CD4-positive, CD25-positive, alpha-beta regulatory T cell (primary cell): ENCODE results near the gene HMGB4. TPM values are rescaled to one million over a fixed set of nuclear protein-coding genes. Genes with fewer than 3 reads are reported as not detected.

Experiments used
- ATAC-seq, 2 donors: fragments of 150-1000 bp; cut with Tn5 transposase; one replicate each; pipeline ENCODE4 v1.10.0; 2021; ENCODE audit warnings: low read depth in 2 of 2, moderate number of reproducible peaks in 2 of 2, moderate library complexity in 1 of 2
- DNase-seq, 3 donors: peaks; one replicate each; pipeline versions ENCODE4 v3.0.0 to v3.0.0-alpha.2; 2012 to 2022; ENCODE audit warnings: mixed read lengths in 1 of 3
- H3K27ac ChIP-seq: one replicate; pipeline ENCODE4 v1.7.0; 2013; ENCODE audit warnings: mild to moderate bottlenecking, low read length; ENCODE audit not compliant: insufficient read depth, poor library complexity, severe bottlenecking
- H3K27me3 ChIP-seq: one replicate; pipeline ENCODE4 v1.7.0; 2013; ENCODE audit warnings: low read length; ENCODE audit not compliant: control insufficient read depth, insufficient read depth
- H3K36me3 ChIP-seq: one replicate; pipeline ENCODE4 v1.7.0; 2013; ENCODE audit warnings: mild to moderate bottlenecking, low read length, moderate library complexity; ENCODE audit not compliant: control insufficient read depth, insufficient read depth
- H3K4me1 ChIP-seq: 2 replicates; pipeline ENCODE4 v1.7.0; 2013; ENCODE audit warnings: mild to moderate bottlenecking, low read length; ENCODE audit not compliant: insufficient read depth, control insufficient read depth, poor library complexity, severe bottlenecking
- H3K4me3 ChIP-seq: one replicate; pipeline ENCODE4 v1.7.0; 2013; ENCODE audit warnings: low read depth, mild to moderate bottlenecking, low read length, moderate library complexity
- H3K9me3 ChIP-seq, 2 experiments: 1 replicate in 1 of 2; 2 replicates in 1 of 2; pipeline ENCODE4 v1.7.0; 2013; ENCODE audit warnings: low read length in 2 of 2, mild to moderate bottlenecking in 1 of 2, moderate library complexity in 1 of 2; ENCODE audit not compliant: control insufficient read depth in 2 of 2
- H3K27ac Mint-ChIP-seq, 3 donors: one replicate each; pipeline ENCODE4 v1.8.0; 2020 to 2022; ENCODE audit warnings: mild to moderate bottlenecking in 3 of 3, mixed read lengths in 3 of 3, moderate library complexity in 2 of 3
- H3K27me3 Mint-ChIP-seq: one replicate; pipeline ENCODE4 v1.8.0; 2022; ENCODE audit warnings: mild to moderate bottlenecking, mixed read lengths
- H3K36me3 Mint-ChIP-seq: one replicate; pipeline ENCODE4 v1.8.0; 2020; ENCODE audit warnings: mixed read lengths
- H3K4me1 Mint-ChIP-seq, 4 donors: one replicate each; pipeline ENCODE4 v1.8.0; 2020 to 2022; ENCODE audit warnings: mixed read lengths in 4 of 4, mild to moderate bottlenecking in 1 of 4
- H3K4me3 Mint-ChIP-seq, 4 donors: one replicate each; pipeline ENCODE4 v1.8.0; 2020 to 2022; ENCODE audit warnings: mild to moderate bottlenecking in 4 of 4, mixed read lengths in 4 of 4, moderate library complexity in 3 of 4
- H3K9me3 Mint-ChIP-seq, 7 donors: one replicate each; pipeline ENCODE4 v1.8.0; 2020 to 2022; ENCODE audit warnings: mixed read lengths in 7 of 7, mild to moderate bottlenecking in 3 of 7, moderate library complexity in 2 of 7
- polyA plus RNA-seq, 4 donors: library from polyadenylated mRNA; unstranded; fragments of 300-500 nt; fragmentation: Illumina TruSeq; gene quantifications; one replicate each; pipeline ENCODE4 v1.2.3, GENCODE V29; 2021
- total RNA-seq: library from RNA; stranded (reverse); gene quantifications from one replicate; pipeline ENCODE4 v1.2.3, GENCODE V29; 2022

Gene HMGB4
- total and polyA plus RNA-seq, 5 donors from 2014 or later: not detected

DNA sequence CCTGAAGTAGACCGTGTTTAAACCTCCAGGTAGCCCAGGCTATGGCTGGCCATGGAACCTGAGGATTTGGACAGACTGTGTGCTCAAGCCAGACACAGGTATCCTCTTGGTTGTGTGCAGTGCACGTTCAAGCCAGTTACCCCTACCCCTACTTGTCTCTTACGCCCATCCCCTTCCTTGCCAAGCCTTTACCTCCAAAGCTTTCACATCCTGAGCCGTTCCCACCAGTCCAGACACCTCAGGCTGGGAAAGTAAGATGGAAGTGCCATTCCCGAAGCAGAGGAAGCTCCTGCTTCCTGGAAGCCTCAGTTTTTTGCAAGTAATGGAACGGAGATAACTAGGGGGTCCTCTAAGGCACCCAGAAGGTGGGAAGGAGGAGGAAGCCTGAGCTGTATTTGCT, 41.5 kb upstream of the HMGB4 start:
- Histone ChIP-seq H3K27ac (no peak overlapping the region), H3K4me1 (no peaks in the 10 kb centered on the region), H3K36me3 (no peaks in the 10 kb centered on the region), H3K27me3 (peaks cover 1% of the 10 kb centered on the region), H3K4me3 (no peak overlapping the region), H3K9me3 (no peaks in the 10 kb centered on the region)
- ATAC-seq: no peak
- no peak overlapping the region for H3K4me3 Mint-ChIP-seq
- no peaks in the 10 kb centered on the region for H3K27me3 Mint-ChIP-seq
- no peak for DNase-seq
- H3K27ac Mint-ChIP-seq: no peak overlapping the region
- no peaks in the 10 kb centered on the region for H3K4me1 Mint-ChIP-seq
- peaks cover 0 to 8% (median 0%) of the 10 kb centered on the region in 7 donors for H3K9me3 Mint-ChIP-seq
- no peaks in the 10 kb centered on the region for H3K36me3 Mint-ChIP-seq

DNA sequence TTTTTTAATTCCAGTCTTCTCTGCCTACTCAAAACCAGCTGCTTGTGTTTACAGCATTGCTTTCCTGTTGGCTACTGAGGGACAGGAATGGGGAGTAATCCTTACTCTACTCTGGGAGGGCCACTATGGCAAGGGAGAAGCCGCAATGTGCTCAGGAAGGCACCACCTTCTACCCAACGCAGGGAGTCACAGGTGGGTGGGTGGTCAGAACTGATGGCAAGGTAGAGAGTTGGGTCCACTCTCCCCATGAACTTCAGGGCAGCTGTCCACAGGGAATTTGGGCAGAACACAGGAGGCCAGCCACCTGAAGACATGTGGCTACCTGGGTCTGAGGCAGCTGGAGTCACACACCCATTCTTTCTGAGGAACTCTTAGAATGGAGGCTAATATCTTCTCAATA, 40.5 kb upstream of the HMGB4 start:
- no peak overlapping the region for H3K4me3 Mint-ChIP-seq
- H3K27me3 Mint-ChIP-seq: no peaks in the 10 kb centered on the region
- H3K9me3 ChIP-seq: no peaks in the 10 kb centered on the region
- H3K36me3 Mint-ChIP-seq: no peaks in the 10 kb centered on the region
- H3K36me3 ChIP-seq: no peaks in the 10 kb centered on the region
- no peak overlapping the region for H3K4me3 ChIP-seq
- no peak overlapping the region for H3K27ac ChIP-seq
- H3K27me3 ChIP-seq: no peaks in the 10 kb centered on the region
- no peak for ATAC-seq
- H3K4me1 ChIP-seq: no peaks in the 10 kb centered on the region
- H3K9me3 Mint-ChIP-seq: peaks cover 0 to 9% (median 0%) of the 10 kb centered on the region in 7 donors
- no peak for DNase-seq
- no peak overlapping the region for H3K27ac Mint-ChIP-seq
- H3K4me1 Mint-ChIP-seq: no peaks in the 10 kb centered on the region

DNA sequence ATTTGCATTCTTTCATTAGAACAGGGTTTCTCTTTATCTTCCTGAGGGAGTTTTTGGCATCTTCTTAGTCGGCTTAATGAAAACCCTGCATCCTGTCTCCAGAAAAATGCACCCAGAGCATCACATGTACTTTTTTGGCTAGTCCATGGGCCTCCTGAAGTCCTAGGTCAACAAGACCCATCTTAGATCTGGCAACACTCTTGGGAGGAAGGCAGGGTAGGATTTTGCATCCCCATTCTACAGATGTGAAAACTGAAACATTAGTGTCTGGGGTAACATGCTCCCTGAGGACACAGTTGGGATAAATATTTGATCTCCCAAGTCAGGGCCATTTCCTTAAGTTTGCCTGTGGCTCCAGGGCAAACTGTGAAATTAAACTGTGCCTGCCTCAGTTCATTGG, 40.0 kb upstream of the HMGB4 start:
- Histone ChIP-seq H3K4me1 (no peaks in the 10 kb centered on the region), H3K36me3 (no peaks in the 10 kb centered on the region), H3K27me3 (no peaks in the 10 kb centered on the region), H3K27ac (no peak overlapping the region), H3K9me3 (no peaks in the 10 kb centered on the region), H3K4me3 (no peak overlapping the region)
- no peaks in the 10 kb centered on the region for H3K4me1 Mint-ChIP-seq
- ATAC-seq (no peak), DNase-seq (no peak)
- H3K36me3 Mint-ChIP-seq: no peaks in the 10 kb centered on the region
- peaks cover 0 to 9% (median 1%) of the 10 kb centered on the region in 7 donors for H3K9me3 Mint-ChIP-seq
- H3K4me3 Mint-ChIP-seq: no peak overlapping the region
- H3K27ac Mint-ChIP-seq: no peak overlapping the region
- H3K27me3 Mint-ChIP-seq: no peaks in the 10 kb centered on the region

DNA sequence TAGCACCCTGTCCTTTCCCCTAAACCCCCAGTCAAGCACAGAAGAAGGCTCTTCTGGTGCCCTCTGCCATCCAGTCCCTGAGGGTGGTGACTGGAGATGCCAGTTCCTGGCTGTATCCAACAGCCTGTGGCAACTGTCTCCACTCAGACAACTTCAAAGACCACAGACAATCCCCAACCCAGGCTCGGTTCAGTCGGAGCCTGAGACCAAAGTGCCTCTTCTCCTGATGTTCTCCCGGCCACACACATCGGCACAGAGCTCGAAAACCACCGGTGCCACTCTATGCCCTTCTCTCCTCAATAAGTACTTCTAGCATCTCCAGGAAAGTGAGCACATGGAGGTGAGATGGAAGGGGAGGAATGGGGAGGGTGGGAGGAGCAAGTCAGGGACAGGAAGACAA, 39.6 kb upstream of the HMGB4 start:
- Histone ChIP-seq H3K36me3 (no peaks in the 10 kb centered on the region), H3K27ac (no peak overlapping the region), H3K4me1 (no peaks in the 10 kb centered on the region), H3K4me3 (no peak overlapping the region), H3K9me3 (no peaks in the 10 kb centered on the region), H3K27me3 (no peaks in the 10 kb centered on the region)
- DNase-seq: no peak
- Mint-ChIP-seq H3K27ac (no peak overlapping the region), H3K4me1 (no peaks in the 10 kb centered on the region), H3K9me3 (peaks cover 0 to 9% (median 2%) of the 10 kb centered on the region in 7 donors), H3K4me3 (no peak overlapping the region), H3K36me3 (no peaks in the 10 kb centered on the region), H3K27me3 (no peaks in the 10 kb centered on the region)
- no peak for ATAC-seq

DNA sequence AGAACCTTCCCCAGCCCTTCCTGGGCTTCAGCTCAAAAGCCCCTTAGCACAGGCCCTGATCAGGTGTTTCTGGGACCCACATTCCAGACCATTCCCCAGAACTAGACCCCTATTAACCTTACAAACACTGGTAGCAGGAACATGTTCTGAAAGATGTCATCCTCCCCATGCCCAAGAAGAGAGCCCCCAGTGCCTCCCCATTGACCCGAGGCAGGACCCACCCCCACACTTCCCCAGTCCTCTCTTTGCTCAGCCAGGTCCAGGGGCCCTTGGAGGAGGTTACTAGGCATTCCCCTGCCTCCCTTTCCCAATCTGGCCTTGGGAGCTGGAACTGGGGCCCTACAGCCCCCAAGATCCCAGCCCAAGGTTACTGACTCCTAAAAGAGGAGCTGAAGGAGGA, 38.9 kb upstream of the HMGB4 start:
- no peaks in the 10 kb centered on the region for H3K36me3 Mint-ChIP-seq
- Histone ChIP-seq H3K36me3 (no peaks in the 10 kb centered on the region), H3K27ac (no peak overlapping the region), H3K9me3 (no peaks in the 10 kb centered on the region), H3K4me1 (no peaks in the 10 kb centered on the region), H3K4me3 (no peak overlapping the region), H3K27me3 (no peaks in the 10 kb centered on the region)
- DNase-seq: no peak
- H3K9me3 Mint-ChIP-seq: peaks cover 0 to 9% (median 3%) of the 10 kb centered on the region in 7 donors
- H3K4me3 Mint-ChIP-seq: no peak overlapping the region
- no peaks in the 10 kb centered on the region for H3K27me3 Mint-ChIP-seq
- ATAC-seq: no peak
- no peak overlapping the region for H3K27ac Mint-ChIP-seq
- H3K4me1 Mint-ChIP-seq: no peaks in the 10 kb centered on the region

DNA sequence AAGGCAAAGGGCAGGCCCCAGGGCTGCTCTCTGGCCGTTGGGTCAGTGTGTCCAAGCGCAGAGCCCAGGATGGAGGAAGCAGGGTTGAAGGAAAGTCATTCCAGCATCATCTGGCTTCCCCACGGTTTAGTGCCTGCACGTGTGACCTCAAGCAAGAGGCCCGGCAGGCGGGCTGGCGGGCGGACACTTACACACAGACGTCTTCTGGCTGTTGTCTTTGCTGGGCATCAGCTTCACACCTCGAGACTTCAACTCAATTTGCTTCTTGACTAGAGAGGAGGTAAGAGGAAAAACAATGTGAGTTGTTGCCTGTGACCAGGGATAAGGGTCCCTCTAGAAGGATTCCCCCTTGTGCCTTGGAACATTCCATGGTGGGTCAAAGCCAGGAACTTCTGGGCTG, 38.4 kb upstream of the HMGB4 start:
- Mint-ChIP-seq H3K36me3 (no peaks in the 10 kb centered on the region), H3K9me3 (peaks cover 0 to 9% (median 3%) of the 10 kb centered on the region in 7 donors), H3K27me3 (no peaks in the 10 kb centered on the region), H3K27ac (no peak overlapping the region), H3K4me1 (no peaks in the 10 kb centered on the region), H3K4me3 (no peak overlapping the region)
- no peaks in the 10 kb centered on the region for H3K9me3 ChIP-seq
- no peaks in the 10 kb centered on the region for H3K36me3 ChIP-seq
- H3K27me3 ChIP-seq: no peaks in the 10 kb centered on the region
- H3K4me3 ChIP-seq: no peak overlapping the region
- no peaks in the 10 kb centered on the region for H3K4me1 ChIP-seq
- ATAC-seq (no peak), DNase-seq (no peak)
- H3K27ac ChIP-seq: no peak overlapping the region

DNA sequence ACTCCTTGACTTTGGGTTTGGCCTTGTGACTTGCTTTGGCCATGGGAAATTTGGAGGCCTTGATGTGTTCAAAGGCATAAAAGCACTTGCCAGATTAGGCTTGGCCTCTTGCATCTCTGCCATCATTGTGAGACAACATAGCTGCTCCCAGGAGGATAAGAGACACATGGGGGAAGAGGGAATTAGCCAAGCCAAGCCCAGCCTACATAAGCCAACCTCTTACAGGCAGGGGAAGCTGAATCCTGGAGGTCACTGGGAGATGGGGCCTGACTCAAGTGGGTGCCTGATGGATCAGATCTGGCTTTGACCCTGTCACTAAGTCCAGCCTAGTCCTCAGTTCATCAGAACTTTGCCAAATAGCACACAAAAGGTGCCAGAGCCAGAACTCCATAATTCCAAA, 37.6 kb upstream of the HMGB4 start:
- H3K27ac ChIP-seq: no peak overlapping the region
- no peaks in the 10 kb centered on the region for H3K9me3 ChIP-seq
- DNase-seq (no peak), ATAC-seq (no peak)
- no peaks in the 10 kb centered on the region for H3K4me1 ChIP-seq
- H3K4me1 Mint-ChIP-seq: no peaks in the 10 kb centered on the region
- no peaks in the 10 kb centered on the region for H3K36me3 ChIP-seq
- H3K9me3 Mint-ChIP-seq: peaks cover 0 to 9% (median 3%) of the 10 kb centered on the region in 7 donors
- H3K4me3 Mint-ChIP-seq: no peak overlapping the region
- no peak overlapping the region for H3K27ac Mint-ChIP-seq
- no peak overlapping the region for H3K4me3 ChIP-seq
- no peaks in the 10 kb centered on the region for H3K27me3 ChIP-seq
- H3K27me3 Mint-ChIP-seq: no peaks in the 10 kb centered on the region
- H3K36me3 Mint-ChIP-seq: no peaks in the 10 kb centered on the region

DNA sequence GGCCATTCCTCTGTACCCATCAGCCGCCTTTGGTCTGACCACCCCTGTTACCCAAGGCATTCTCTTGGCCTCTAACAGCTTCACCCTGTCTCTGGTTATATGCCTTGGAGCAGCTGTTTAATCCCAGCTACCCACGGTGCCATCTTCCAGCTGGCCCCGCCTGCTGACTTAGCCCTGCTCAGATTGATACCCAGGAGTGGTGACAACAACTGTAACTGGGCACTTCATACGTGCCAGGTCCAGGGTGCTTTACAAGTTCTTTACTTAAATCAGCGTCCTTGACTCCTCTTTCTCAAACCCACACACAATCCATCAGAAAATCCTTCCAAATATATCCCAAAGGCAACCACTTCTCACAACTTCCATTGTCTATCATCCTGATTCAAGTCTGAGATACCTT, 37.2 kb upstream of the HMGB4 start:
- Mint-ChIP-seq H3K36me3 (no peaks in the 10 kb centered on the region), H3K4me3 (no peak overlapping the region), H3K9me3 (peaks cover 0 to 8% (median 3%) of the 10 kb centered on the region in 7 donors), H3K4me1 (no peaks in the 10 kb centered on the region), H3K27ac (no peak overlapping the region), H3K27me3 (no peaks in the 10 kb centered on the region)
- Histone ChIP-seq H3K4me1 (no peaks in the 10 kb centered on the region), H3K9me3 (no peaks in the 10 kb centered on the region), H3K4me3 (no peak overlapping the region), H3K27ac (no peak overlapping the region), H3K36me3 (no peaks in the 10 kb centered on the region), H3K27me3 (no peaks in the 10 kb centered on the region)
- no peak for DNase-seq
- ATAC-seq: no peak
